Left forelimb (tissue), 1 donor: ENCODE measurements around the gene MAPK6.
"Not testable (repeated sequence)": the region's sequence is repeated elsewhere in the genome, so short reads cannot be mapped to it uniquely, and the experiment has no call there.

Source experiments
- DNase-seq: peaks from one replicate; pipeline ENCODE4 v3.0.0-alpha.2; 2018; ENCODE audit warnings: low spot score

Gene MAPK6

DNA sequence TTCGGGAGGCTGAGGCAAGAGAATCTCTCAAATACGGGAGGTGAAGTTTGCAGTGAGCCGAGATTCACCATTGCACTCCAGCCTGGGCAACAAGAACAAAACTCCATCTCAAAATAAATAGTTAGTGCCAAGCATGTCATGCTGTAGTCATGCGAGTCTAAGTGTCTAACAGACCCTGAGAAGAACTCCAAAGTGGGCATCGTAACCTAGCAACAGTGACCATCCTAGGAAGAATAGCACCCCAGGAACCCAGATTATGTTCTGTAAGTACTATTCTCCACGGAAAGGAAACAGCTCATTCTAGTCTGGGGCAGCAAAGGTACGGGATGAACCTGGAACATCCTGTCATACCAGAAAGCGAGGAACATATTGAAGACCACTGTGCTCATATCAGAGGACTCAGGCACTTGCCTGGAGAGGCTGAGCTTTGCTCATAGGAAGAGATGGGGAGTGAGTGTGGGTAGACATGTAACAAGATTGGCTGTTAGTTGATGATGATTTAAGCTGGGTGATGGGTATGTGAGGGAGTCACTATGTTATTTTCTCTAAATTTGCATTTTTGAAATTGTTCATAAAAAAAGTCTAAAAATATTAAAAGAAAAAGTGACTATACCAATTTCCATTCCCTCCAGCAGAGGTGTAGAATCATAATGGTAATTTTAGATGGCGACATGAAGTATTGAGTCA is 61.8 kb downstream of the MAPK6 start:
- no peak for DNase-seq

DNA sequence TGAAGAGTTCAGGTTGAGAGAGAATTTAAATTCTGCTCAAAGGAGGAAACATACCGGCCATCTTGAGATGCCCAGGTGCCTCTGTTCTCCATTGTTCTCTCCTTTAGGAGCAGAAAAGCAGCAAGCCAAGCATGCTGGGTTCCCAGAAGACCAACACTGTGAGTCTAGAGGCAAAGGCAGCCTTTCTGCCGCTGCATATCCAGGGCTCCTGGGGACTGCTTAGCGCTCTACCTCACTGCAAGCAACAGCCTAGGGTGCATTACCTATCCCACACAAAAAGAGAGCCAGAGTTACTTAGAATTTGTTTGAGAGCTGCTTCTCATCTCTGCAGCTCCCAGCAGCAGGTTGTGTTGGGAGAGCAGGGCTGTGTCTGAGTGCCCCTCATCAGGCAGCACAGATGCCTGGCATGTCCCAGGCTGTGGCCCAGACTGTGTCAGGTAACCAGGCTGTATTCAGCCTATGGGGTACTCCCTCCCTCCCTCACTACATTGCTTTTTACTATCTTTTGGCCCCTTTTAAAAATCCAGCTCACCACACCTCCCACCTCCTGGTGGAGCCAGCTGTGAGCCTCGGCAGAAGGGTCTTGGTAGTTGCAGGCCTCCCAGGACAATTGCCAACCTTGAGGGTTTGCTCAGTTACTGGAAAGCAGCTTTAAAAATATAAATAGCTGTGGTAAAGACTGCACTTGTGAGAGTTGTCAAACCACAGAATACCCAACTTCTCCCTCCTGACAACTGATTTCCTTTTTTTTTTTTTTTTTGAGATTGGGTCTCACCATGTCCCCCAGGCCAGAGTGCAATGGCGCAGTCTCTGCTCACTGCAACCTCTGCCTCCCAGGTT is 63.4 kb downstream of the MAPK6 start:
- DNase-seq: no peak

DNA sequence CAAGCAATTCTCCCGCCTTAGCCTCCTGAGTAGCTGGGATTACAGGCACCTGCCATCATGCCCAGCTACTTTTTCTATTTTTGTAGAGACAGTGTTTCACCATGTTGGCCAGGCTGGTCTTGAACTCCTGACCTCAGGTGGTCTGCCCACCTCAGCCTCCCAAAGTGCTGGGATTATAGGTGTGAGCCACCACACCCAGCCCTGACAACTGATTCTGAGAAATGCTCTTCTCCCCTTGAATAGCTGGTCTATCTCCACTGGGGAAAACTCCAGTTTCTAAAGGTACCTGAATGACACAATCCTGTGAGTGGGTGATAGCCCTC is 64.0 kb downstream of the MAPK6 start:
- not testable (repeated sequence) for DNase-seq

DNA sequence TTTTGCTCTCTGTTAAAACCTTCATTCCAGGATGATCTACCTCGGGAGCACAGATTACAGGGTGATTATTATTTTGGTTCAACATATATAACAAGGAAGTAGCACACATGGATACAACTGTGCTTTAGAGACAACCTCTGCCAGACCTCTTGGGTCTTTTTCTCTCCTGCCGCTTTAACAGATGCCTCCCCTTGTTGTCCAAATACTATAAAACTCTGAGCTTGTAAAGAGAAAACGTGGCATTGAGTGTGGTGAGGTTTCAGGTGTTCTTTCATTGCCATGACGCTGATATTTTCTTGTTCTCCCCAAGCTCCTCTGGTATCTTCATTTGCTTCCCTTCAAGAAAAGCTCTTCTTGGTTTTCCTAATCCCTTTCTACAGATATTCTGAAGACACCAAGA is 64.6 kb downstream of the MAPK6 start:
- DNase-seq: no peak

DNA sequence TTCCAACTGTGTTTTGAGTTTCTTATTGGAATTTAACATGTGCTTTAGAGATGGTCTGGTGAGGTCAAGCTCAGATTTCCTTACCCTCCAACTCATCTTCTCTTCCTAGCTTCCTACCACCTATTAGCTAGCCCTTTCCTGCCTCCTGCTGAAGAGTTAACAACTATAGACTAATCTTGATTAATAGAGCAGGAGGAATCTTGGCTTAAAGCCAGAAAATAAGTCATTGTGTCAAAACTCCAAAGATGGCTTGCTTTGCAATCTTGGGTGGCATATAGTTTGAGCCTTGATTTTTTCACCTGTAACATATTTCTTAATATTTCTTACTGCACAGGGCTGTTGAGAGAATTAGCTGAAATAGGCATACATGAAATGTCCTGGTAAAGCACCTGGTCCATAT is 66.3 kb downstream of the MAPK6 start:
- no peak for DNase-seq

DNA sequence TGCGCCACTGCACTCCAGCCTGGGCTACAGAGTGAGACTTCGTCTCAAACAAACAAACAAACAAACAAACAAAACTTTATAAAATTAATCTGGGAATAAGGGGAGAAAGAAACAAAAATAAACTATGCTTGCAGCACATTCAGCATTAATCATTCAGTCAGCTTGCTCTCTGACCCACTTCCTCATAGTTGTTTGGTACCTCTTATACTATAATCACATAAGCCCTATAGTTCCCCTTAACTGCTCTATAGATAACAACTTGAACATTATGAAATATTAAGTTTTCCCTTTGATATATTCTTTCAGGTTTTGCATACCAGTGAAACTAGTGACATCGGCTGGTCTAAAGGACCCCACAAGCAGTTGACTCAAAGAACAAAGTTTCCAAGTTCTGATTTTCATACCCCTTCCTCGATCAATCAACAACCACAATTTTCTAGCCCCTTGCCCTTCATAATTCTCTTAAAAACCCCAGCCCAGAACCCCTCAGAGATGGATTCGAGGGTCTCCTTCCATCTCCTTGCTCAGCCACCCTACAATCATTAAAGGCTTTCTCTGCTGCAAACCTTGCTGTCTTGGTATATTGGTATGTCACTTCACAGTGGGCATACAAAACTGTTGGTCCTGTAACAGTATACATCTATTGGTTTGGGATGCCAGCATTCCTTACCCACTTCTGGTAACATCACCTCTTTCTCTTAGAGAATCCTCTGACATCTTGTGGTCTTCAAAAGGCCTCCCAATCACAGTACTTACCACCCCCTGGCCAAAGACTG is 67.2 kb downstream of the MAPK6 start:
- no peak for DNase-seq

DNA sequence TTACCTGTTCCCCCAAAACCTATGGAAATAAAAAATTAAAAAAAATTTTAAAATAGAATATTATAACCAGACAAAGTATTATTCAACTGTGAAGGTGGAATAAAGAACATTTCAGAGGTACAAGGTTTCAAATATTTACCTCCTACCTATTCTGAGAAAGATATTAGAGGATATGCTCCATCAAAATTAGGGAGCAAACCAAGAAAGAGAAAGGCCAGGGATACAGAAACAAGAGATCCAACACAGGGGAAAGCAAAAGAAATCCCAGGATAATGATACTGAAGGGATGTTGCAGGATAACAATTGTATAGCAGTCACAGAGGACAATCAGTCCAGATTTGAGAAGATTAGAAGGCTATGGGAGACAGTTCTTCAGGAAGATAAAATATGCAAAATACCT is 71.2 kb downstream of the MAPK6 start:
- no peak for DNase-seq

DNA sequence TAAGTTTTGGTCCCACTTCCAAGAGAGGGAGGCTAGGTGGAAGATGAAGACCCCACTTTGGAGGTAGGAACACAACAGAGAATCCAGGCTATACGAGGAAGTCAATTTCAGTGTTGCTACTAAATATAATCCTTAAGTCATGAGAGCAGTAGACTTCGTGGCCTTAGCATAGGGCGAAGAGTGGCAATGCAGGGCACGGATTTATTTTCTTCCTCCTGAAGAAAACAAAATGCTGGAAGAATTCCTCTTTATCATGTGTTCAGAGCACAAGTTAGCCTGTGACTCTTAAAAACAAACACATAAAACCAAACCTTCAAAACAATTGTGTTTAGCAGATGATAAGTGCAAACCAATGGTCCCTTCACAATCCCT is 74.1 kb downstream of the MAPK6 start:
- no peak for DNase-seq

DNA sequence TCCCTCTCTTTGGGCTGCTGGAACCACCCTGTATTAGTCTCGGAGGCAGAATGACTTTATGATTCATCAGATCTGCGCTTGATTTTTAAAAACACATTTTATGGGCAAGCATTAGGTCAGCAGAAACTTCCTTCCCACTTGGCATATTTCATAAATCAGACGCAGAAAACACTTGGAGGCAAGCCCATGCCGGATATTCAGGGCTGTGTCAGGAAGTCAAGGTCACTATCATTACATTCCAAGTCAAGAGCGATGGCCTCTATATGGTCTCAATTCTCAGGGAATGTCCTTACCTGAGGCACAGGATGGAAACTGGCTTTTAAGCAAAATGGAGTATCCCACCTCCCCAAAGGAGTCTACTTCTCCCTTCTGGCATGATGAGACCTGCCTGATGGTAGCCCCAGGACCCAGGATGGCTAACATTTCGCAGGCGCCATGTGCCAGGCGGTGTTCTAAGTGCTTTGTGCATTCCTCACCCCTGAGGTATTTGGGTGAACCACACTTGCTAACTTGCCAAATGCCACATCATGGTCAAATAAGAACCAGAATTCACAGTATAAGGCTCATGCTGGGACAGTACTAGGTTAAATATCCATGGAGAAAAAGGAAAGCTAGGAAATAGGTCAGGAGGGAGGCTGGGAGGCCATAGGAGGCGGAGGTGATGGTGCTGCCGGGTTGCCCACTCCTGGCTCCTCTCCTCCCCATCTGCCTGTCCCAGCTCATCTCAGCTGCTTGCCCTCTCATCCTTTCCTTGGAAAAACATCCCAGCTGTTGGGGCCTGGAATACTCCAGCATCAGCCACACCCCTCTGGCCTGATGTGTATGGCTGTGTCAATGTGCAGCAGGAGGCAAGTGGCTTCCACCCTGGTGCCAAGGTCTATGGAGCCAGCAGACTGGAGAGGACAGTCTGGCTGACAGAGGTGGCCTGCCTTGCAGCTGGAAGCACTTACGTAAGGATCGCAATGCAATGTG is 74.8 kb downstream of the MAPK6 start:
- DNase-seq: no peak

DNA sequence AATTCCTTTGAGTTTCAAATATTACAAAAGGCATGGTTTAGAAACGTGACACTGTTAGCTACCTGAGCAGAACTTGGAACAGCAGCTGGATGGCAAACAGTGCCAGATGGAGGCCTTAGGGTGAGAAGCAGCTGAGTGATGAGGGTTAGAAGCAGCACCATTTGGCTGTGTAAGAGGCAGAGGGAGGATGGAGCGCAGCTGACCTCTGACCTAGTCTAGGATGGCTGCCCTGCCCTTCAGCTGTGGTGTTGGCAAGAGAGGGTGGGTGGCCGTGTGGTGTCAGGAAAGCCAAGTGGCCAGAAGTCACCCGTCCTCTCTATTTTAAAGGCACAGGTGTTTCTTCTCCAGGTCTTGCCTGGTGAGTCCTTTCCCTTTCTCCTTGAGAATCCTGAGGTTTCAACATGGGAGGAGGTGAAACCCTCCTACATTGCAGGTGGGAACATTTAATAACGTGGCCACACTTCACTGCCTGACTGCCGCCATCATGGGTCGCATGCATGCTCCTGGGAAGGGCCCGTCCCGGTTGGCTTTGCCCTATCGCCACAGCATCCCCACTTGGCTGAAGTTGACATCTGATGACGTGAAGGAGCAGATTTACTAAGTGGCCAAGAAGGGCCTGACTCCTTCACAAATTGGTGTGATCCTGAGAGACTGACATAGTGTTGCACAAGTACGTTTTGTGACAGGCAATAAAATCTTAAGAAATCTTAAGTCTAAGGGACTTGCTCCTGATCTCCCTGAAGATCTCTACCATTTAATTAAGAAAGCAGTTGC is 76.0 kb downstream of the MAPK6 start:
- no peak for DNase-seq

DNA sequence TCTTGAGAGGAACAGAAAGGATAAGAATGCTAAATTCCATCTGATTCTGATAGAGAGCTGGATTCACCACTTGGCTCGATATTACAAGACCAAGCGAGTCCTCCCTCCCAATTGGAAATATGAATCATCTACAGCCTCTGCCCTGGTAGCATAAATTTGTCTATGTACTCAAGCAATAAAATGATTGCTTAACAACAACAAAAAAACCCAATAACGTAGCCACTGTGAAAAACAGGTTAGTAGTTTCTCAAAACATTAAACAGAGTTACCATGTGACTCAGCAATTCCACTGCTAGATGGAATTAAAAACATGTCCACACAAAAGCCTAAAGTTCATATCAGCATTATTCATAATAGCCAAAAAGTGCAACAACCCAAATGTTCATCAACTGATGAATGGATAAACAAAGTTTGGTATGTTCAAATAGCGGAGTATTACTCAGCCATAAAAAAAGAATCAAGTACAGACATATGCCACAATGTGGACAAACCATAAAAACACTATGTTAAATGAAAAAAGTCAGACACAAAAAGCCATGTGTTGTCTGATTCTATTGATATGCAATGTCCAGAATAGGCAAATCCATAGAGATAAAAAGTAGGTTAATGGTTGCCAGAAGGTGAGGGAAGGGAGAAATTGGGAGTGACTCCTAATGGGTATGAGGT is 76.7 kb downstream of the MAPK6 start:
- no peak for DNase-seq

DNA sequence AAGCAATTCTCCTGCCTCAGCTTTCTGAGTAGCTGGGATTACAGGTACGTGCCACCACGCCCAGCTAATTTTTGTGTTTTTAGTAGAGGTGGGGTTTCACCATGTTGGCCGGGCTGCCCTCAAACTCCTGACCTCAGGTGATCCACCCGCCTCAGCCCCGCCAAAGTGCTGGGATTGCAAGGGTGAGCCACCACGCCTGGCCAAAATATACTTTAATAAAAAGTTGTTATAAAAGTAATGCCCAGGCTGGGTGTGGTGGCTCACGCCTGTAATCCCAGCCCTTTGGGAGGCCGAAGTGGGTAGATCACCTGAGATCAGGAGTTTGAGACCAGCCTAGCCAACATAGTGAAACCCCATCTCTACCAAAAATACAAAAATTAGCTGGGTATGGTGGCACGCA is 77.5 kb downstream of the MAPK6 start:
- DNase-seq: not testable (repeated sequence)

DNA sequence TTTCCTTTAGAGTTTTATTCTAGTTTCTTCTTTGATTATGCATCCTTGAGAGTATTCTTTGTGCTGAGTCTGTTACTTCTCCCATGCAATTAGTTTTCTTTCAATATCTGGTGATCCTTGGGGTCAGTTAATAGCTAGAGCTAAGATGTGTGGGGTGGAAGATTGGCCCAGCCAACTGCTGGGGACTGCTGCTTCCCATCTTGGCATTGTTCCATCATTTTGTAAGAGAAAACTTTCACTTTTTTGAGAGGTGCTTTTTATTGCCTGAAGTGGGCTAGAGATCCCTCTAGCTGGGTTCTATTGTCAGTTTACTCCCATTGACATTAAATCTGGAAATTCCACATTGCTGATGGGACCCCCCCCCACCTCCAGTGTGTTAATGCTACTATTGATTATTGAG is 78.2 kb downstream of the MAPK6 start:
- DNase-seq: no peak

DNA sequence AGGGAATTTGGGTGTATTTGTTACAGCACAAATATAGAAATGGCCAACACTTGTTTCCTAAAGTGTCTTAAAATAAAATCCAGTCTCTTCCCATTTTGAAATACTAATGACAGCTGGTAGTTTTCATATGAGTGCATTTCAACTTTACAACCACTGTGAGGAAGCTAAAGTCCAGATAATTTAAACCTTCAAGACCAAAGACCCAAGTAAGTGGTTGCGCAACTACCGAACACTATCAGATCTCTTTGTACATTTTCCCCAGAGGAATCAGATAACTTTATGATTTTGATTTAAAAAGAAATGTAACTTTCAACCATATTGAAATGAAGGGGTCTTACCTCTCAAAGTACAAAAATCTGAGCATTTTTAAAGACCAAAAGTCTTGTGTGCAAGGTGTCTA is 79.3 kb downstream of the MAPK6 start:
- DNase-seq: no peak

DNA sequence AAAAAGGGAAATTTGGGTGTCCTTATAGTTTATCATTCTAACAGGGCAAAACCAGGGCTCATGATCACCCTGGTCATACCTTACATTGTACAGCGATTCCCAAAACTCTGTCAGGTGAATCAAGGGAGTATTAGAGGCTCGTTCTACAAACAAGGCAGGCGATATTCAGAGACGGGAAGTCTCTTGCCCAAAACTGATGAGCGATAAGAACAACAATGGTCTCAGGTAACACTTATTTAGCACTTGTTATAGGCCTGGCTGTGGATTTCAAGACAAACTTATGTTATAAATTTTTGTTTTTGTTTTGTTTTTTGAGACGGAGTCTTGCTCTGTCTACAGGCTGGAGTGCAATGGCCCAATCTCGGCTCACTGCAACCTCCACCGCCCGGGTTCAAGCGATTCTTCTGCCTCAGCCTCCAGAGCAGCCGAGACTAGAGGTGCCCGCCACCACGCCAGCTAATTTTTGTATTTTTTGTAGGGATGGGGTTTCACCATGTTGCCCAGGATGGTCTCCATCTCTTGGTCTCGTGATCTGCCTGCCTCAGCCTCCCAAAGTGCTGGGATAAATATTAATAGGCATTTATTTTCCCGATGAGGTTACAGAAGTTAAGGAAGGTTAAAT is 80.7 kb downstream of the MAPK6 start:
- DNase-seq: no peak

DNA sequence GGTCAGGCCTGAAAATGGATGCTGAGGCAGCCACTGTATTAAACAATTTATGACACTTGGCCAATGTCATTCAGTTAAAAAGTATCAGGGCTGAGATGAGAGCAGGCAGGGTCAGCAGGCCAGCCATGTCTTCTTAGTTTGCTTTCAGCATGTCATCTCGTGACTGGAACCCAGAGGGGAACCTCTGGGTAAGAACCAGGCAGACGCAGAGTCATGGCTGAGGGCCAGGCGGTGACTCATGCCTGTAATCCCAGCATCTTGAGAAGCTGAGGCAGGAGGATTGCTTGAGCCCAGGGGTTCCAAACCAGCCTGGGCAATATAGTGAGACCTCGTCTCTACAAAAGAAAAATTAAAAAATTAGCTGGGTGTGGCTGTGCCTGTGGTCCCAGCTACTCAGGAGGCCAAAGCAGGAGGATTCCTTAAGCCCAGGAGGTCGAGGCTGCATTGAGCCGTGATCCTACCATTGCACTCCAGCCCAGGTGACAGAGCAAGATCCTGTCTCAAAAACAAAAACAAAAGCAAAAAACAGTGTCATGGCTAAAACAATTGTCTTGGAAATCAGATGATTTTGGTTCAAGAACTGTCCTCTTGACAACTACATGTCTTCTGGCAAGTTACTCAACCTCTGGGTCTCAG is 81.9 kb downstream of the MAPK6 start:
- no peak for DNase-seq

DNA sequence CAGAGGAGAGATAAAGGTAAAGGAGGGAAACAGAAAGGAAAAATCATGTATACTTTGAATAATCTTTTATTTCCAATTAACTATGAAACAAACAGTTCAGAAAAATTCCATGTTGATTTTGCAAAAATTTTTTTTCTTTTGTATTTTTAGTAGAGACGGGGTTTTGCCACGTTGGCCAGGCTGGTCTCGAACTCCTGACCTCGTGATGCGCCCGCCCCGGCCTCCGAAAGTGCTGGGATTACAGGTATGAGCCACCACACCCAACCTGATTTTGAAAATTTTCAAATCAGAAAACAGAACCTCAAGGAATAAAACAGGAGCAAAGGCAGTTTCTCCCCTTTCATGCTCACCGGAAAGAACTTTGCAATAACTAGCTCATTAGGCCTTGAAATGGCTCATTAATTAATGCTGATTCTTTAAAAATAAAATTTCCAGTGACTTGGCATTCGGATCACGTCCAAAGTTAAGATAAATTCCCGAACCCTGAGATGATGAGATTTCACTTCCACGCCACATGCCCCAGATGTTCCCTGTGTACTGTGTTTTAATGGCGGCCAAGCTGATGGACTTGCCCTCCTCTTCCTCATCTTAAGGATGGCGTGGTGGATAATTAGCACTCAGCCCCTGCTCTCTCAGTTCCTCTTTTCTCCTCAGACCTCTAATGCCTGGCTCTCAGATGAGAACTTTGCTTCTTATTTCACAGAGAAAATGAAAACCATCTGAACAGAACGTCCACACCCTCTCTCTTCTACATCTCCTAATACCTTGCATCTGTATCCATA is 82.7 kb downstream of the MAPK6 start:
- DNase-seq: no peak

DNA sequence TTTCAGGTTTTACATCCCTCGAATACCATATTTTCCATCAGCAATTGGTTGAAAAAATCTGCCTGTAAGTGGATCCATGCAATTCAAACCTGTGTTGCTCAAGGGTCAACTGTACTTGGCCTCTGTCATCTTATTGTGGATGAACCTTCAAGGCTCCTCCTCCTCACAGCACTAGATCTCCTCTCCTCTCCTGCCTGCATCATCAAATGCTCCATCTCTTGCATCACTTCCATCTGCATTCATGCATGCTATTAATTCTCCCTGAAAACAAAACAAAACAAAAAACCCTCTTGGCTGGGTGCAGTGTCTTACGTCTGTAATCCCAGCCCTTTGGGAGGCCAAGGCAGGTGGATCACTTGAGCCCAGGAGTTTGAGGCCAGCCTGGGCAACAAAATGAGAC is 83.4 kb downstream of the MAPK6 start:
- DNase-seq: no peak
